ENCODE data around the gene FAM169A. TPM values are rescaled to one million over a fixed set of nuclear protein-coding genes. Genes with fewer than 3 reads are reported as not detected.
"Not testable (repeated sequence)": the region's sequence is repeated elsewhere in the genome, so short reads cannot be mapped to it uniquely, and the experiment has no call there.

FAM169A gene
- total RNA-seq, 3 donors from 2014 or later: 2.7 to 4.1 (median 2.9) TPM

DNA sequence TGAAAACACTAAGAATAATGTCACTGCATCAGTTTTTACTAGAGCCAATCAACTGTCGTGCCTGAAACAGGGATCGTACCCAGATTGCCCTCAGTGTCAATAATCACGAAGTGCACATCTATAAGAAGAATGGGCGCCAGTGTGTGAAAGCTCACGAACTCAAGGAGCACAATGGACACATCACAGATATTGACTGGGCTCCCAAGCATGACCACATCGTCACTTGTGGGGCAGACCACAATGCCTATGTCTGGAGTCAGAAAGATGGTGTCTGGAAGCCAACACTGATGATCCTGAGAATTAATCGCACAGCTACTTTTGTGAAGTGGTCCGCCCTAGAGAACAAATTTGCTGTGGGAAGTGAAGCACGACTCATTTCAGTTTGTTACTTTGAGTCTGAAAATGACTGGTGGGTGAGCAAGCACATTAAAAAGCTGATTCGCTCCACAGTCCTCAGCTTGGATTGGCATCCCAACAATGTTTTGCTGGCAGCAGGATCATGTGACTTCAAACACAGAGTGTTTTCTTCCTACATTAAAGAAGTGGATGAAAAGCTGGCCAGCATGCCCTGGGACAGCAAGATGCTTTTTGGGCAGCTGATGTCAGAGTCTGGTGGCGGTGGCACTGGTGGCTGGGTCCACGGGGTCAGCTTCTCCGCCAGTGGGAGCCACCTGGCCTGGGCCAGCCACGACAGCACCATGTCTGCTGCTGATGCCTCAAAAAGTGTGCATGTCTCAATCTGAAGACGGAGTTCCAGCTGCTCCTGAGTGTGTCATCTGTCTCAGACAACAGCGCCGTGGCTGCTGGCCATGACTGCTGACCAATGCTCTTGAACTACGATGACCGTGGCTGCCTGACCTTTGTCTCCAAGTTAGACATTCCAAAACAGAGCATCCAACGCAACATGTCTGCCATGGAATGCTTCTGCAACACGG, 66.9 kb downstream of the FAM169A start:
- H3K4me1 ChIP-seq (ENCODE audit: low read depth): no peaks in the 10 kb centered on the region
- TF ChIP-seq, protein P1, sequence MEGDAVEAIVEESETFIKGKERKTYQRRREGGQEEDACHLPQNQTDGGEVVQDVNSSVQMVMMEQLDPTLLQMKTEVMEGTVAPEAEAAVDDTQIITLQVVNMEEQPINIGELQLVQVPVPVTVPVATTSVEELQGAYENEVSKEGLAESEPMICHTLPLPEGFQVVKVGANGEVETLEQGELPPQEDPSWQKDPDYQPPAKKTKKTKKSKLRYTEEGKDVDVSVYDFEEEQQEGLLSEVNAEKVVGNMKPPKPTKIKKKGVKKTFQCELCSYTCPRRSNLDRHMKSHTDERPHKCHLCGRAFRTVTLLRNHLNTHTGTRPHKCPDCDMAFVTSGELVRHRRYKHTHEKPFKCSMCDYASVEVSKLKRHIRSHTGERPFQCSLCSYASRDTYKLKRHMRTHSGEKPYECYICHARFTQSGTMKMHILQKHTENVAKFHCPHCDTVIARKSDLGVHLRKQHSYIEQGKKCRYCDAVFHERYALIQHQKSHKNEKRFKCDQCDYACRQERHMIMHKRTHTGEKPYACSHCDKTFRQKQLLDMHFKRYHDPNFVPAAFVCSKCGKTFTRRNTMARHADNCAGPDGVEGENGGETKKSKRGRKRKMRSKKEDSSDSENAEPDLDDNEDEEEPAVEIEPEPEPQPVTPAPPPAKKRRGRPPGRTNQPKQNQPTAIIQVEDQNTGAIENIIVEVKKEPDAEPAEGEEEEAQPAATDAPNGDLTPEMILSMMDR (IDR thresholded peaks at IDR 0.05): no peak
- no peak overlapping the region for H3K4me3 ChIP-seq
- intact Hi-C loops (cut with DNase I, micrococcal nuclease): no loop called here
- H3K36me3 ChIP-seq (ENCODE audit: low read depth): no peaks in the 10 kb centered on the region
- no peak for ATAC-seq
- H3K9me3 ChIP-seq: no peaks in the 10 kb centered on the region
- DNase-seq: no peak

DNA sequence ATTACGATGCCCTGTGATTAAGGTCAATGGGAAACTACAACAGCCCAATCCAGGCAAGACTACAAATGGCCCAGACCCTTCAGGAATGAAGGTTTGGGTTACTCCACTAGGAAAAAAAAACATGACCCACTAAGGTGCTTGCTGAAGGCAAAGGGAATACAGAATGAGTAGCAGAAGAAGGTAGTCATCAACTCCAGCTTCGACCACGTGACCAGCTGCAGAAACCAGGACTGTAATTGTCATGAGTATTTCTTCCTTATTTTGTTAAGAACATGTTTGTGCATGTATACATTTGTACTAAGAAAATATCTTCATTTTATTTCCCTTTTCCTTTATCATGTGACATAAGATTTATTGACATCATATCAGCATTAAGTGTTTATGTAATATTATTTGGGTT, 74.5 kb downstream of the FAM169A start:
- intact Hi-C loops (cut with DNase I, micrococcal nuclease); H3K9me3 ChIP-seq; H3K4me1 ChIP-seq (ENCODE audit: low read depth); ATAC-seq; H3K36me3 ChIP-seq (ENCODE audit: low read depth); DNase-seq; H3K4me3 ChIP-seq: not testable (repeated sequence)

DNA sequence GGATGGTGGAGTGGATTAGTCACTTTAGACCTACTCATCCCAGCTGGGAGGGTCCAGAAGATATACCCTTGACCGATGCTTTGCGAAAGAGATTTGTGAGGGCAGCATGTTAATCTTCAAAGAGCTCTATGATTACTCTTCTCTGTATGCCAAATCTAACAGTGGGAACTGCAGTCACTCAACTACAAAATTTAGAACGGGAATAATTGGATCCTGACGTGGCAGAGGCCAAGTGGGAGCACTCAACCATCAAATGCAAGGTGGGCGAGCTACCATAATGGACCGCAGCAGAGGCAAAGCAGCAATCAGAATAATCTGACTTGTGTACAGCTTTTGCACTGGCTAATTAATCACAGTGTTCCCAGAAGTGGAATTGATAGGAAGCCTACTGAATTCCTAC, 78.8 kb downstream of the FAM169A start:
- Histone ChIP-seq H3K4me1 (ENCODE audit: low read depth) (no peaks in the 10 kb centered on the region), H3K4me3 (no peak overlapping the region), H3K9me3 (no peaks in the 10 kb centered on the region), H3K36me3 (ENCODE audit: low read depth) (no peaks in the 10 kb centered on the region)
- TF ChIP-seq, protein P1 (IDR thresholded peaks at IDR 0.05): no peak
- ATAC-seq (no peak), DNase-seq (no peak)
- intact Hi-C loops (cut with DNase I, micrococcal nuclease): no loop called here

DNA sequence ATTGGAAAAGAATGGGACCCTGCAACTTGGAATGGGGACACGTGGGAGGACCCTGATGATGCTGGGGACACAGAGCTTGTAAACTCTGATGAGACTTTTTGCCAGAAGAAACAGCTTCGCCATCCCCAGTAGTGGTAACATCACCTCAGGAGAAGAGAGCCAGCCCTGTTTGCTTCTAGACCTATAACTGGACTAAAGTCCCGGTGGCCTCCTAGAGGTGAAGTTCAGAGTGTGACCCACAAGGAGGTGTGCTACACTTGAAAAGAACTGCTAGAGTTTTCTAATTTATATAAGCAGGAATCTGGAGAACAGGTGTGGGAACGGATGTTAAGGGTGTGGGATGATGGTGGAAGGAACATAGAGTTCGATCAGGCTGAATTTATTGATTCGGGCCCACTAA, 79.3 kb downstream of the FAM169A start:
- no peaks in the 10 kb centered on the region for H3K4me1 ChIP-seq (ENCODE audit: low read depth)
- no peak overlapping the region for H3K4me3 ChIP-seq
- H3K36me3 ChIP-seq (ENCODE audit: low read depth): no peaks in the 10 kb centered on the region
- peak in 1 of 3 donors; percentile 35 for DNase-seq
- no peak for ATAC-seq
- H3K9me3 ChIP-seq: no peaks in the 10 kb centered on the region
- intact Hi-C loops (cut with DNase I, micrococcal nuclease): no loop called here
- TF ChIP-seq, protein P1 (IDR thresholded peaks at IDR 0.05): no peak

DNA sequence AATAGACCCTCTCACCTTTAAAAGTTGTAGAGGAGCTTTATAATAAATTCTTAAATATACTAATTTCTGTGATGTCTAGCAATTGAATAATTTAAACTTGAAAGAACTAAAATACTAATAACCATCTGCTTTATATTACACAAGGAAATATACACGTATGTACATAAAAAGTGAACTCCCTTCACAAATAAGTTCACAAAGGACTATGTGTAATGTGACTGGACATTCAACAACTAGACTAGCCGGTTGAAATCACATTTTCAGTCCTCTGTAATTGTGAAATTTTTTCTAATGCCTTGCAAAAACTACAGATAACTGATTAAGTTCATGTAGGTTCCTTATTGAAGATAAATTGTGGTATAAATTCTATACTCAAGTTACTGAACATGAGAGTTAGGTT, 87.6 kb downstream of the FAM169A start:
- Histone ChIP-seq H3K4me1 (ENCODE audit: low read depth) (no peaks in the 10 kb centered on the region), H3K4me3 (no peak overlapping the region), H3K36me3 (ENCODE audit: low read depth) (no peaks in the 10 kb centered on the region), H3K9me3 (no peaks in the 10 kb centered on the region)
- ATAC-seq (peak; percentile 45), DNase-seq (no peak)
- TF ChIP-seq, protein P1 (IDR thresholded peaks at IDR 0.05): no peak
- intact Hi-C loops (cut with DNase I, micrococcal nuclease): no loop called here

DNA sequence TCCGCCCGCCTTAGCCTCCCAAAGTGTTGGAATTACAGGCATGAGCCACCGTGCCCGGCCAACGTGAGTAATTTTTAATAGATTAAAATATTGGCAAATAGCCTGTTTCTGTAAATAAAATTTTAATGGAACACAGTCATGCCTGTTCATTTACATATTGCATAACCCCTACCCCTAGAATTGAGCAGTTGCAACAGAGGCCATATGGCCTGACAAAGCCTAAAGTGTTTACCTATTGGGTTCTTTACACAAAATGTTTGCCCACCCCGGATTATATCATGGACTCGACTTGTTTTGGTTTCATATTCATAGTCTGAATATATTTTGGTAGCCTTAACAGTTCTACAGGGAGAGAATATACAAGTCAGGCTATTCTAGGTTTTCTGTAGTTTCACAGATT, 93.8 kb downstream of the FAM169A start:
- no peak for ATAC-seq
- no peaks in the 10 kb centered on the region for H3K36me3 ChIP-seq (ENCODE audit: low read depth)
- peaks cover 8% of the 10 kb centered on the region for H3K4me1 ChIP-seq (ENCODE audit: low read depth)
- no peaks in the 10 kb centered on the region for H3K9me3 ChIP-seq
- no peak overlapping the region for H3K4me3 ChIP-seq
- DNase-seq: no peak
- intact Hi-C loops (cut with DNase I, micrococcal nuclease): no loop called here
- TF ChIP-seq, protein P1 (IDR thresholded peaks at IDR 0.05): no peak
